C4-2B (cell line): Measurements from ENCODE around the gene RPS6KA3.
"Not testable (repeated sequence)": the region's sequence is repeated elsewhere in the genome, so short reads cannot be mapped to it uniquely, and the experiment has no call there.

Source experiments
- H3K27ac ChIP-seq: fragments of 450-650 bp; 2 replicates; pipeline ENCODE4 v1.5.1; 2017
- CTCF ChIP-seq: fragments of 450-650 bp; conservative IDR thresholded peaks from 2 replicates; pipeline ENCODE4 v1.5.1; 2017; ENCODE audit warnings: mild to moderate bottlenecking
- ZFX ChIP-seq: fragments of 450-650 bp; IDR thresholded peaks from 2 replicates; pipeline ENCODE4 v1.6.1; 2017

Gene RPS6KA3

GRCh38 chrX:20251691-20252090, 15.0 kb downstream of the RPS6KA3 start:
- TF ChIP-seq ZFX: no peak
- TF ChIP-seq CTCF: no peak
- H3K27ac ChIP-seq: no peak overlapping the region

GRCh38 chrX:20250146-20250545, 16.6 kb downstream of the RPS6KA3 start:
- H3K27ac ChIP-seq: not testable (repeated sequence)

DNA sequence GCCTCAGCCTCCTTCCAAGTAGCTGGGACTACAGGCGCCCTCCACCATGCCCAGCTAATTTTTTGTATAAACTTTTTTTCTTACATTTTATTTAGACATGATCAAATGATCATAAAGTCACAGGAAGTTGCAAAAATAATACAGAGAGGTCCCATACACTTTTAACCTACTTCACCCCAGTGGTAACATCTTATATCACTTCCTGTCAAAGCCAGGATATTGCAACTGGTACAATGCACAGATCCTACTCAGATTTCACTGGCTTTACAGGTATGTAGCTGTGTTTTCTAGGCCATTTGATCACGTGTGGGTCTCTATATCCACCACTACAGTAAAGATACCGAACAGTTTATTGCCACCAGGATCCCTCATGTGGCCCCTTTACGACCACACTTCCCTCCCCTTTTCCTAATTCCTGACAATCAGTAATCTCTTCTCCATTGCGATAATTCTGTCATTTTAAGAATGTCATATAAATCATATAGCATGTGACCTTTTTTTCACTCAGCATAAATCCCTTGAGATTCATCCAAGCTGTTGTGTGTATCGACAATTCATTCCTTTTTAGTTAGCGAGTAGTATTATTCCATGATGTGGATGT, 18.0 kb downstream of the RPS6KA3 start:
- TF ChIP-seq ZFX (no peak), CTCF (no peak)
- no peak overlapping the region for H3K27ac ChIP-seq

DNA sequence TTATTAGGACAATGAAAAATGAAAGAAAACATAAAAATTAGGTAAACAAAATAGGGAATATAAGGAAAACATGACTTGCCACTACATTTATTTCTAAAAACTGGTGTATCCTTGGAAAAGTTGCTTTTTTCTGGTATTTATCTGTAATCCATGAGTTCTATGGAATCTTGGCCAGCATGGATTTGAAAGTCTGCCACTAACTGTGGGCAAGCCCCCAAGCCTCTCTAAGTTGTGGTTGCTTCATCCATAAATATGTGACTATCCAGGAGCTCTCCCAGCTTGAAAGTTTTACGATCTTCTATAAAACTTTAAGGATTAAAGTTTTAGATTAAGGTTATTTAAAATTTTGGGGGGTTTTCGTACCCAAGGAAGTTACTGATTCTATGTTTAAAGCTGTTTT, 21.8 kb downstream of the RPS6KA3 start:
- no peak for TF ChIP-seq CTCF
- TF ChIP-seq ZFX: no peak
- H3K27ac ChIP-seq: no peak overlapping the region

DNA sequence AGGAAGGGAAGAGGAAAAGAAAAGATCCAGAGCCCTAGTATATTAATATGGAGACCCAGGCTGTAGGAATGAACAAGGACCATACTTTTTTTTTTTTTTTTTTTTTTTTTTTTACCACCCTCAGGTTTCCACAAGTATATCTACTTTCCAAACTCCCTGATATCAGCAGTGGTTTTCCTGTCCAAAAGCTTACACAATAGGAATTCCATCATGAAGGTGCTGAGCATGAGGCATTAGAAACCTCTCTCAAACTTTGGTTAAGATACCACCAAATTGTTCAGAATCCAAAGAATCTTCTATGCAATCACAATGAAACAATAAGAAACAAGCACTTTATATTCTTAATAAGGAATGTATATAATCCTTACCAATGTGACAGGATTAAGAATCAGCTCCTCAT, 26.5 kb downstream of the RPS6KA3 start:
- TF ChIP-seq ZFX (no peak), CTCF (no peak)
- no peak overlapping the region for H3K27ac ChIP-seq

DNA sequence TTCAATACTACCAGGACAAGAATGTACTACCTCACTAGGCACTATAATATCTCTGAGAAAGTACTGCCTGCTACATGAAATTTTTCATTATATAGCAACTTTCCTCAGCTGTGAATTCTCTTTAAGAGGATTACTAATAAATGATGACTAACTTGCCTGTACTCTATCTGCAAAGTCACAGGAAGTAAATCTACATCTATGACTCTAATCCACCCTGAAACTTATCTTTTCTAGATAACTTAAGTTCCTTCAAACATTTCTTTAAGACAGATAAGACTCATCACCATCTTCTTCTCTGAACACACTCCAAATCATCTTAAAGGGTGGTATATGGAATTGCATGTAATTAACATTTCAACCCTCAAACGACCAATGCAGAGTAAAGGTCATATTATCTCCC, 28.8 kb downstream of the RPS6KA3 start:
- TF ChIP-seq CTCF (no peak), ZFX (no peak)
- H3K27ac ChIP-seq: no peak overlapping the region

GRCh38 chrX:20235755-20236154, 31.0 kb downstream of the RPS6KA3 start:
- TF ChIP-seq ZFX: no peak
- TF ChIP-seq CTCF: no peak
- no peak overlapping the region for H3K27ac ChIP-seq

- no peak overlapping the region for H3K27ac ChIP-seq
- TF ChIP-seq CTCF: no peak
- TF ChIP-seq ZFX: no peak
Observed at GRCh38 chrX:20233336-20233735, 33.4 kb downstream of the RPS6KA3 start.
